HG02970 (cell line): ENCODE data around the gene TCF7L1.

ENCODE experiments used
- ATAC-seq: cut with Tn5 transposase; IDR thresholded peaks from one replicate; pipeline ENCODE4 v1.9.1; 2021; ENCODE audit warnings: mild to moderate bottlenecking, moderate library complexity, moderate number of reproducible peaks; ENCODE audit not compliant: unreplicated experiment, low FRiP score

Gene TCF7L1

DNA sequence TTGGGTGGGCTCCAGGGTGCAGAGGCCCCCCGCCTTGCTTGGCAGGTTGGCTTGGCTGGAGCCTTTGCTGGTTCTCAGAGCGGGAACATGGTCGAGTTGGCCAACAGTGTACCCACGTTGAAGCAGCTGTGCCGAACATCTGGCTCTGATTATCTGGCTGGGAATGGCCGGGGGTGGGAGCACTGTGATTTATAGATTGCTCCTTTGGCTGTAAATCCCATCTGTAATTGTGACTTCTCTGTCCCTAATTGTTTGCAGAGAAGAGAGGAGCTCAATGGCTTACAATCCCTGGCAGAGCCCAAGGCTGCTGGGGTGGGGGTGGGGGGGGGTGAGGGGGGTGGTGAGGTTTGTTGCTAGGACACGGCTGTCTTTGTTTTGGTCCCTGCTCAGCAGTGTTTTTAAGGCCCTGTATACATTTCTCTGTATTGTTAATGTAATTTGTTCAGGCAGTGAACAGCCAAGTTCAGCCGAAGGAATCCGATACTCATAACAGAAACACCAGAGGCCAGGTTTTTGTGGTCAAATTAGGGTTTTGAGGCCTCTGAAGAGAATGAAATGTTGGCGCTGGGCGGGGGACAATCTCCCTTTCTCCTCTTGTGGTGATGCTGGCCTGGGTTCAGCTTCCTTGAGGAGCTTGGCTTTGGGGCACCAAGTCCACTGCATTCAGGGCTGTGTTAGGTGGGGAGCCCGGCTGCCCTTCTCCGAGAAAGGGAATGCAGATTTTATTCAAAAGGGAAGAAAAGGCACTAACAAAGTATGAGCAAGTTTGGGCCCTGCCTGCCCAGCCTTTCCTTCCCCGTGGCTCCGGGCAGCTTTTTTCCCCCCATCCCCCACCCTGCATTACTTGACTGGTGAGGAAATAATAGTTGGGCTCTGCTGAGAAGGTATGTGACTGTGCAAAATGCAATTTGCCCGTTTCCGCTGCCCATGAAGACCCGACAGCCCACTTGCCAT is 82.5 kb downstream of the TCF7L1 start:
- ATAC-seq: no peak

DNA sequence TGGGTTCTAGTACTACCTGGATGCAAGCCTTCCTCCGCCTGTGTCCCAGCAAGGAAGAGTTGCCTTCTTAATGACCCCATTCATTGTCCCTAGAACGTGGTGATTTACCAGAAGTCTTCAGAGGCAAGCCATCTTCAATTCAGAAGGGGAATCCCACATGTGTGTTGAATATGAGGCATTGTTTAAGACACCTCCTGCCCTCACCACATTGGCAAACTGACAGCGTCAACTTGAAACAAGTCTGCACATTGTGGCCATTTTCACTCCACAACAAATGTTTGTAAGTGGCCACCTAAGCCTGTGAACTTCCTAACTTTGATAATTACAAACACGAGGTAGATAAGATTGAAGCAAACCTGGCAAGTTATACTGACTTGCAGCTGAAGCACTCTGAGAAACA is 83.7 kb downstream of the TCF7L1 start:
- ATAC-seq: no peak

GRCh38 chr2:85221067-85221691 is 88.0 kb downstream of the TCF7L1 start:
- no peak for ATAC-seq

DNA sequence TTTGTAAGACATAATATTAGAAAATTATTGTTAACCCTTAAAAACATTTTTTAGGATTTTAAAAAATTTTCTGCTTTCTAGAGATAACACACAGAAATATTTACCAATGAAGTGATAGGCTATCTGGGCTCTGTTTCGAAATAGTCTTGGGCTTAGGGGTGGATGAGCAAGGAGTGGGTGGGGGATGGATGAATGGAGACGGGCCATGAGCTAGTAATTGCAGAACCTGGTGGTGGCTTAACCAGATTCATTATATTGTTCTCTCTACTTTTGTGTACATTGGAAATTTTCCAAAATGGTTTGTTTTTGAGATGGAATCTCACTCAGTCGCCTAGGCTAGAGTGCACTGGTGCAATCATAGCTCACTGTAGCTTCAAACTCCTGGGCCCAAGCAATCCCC is 89.6 kb downstream of the TCF7L1 start:
- ATAC-seq: no peak

GRCh38 chr2:85226783-85227182 is 93.6 kb downstream of the TCF7L1 start:
- ATAC-seq: no peak

- ATAC-seq: no peak
Measured at GRCh38 chr2:85230679-85231467, 97.7 kb downstream of the TCF7L1 start.

- ATAC-seq: no peak
Measured at GRCh38 chr2:85231468-85231805, 98.2 kb downstream of the TCF7L1 start.

- no peak for ATAC-seq
Measured at GRCh38 chr2:85231952-85232351, 98.8 kb downstream of the TCF7L1 start.

- ATAC-seq: no peak
Measured at GRCh38 chr2:85234868-85235267, 101.7 kb downstream of the TCF7L1 start.

DNA sequence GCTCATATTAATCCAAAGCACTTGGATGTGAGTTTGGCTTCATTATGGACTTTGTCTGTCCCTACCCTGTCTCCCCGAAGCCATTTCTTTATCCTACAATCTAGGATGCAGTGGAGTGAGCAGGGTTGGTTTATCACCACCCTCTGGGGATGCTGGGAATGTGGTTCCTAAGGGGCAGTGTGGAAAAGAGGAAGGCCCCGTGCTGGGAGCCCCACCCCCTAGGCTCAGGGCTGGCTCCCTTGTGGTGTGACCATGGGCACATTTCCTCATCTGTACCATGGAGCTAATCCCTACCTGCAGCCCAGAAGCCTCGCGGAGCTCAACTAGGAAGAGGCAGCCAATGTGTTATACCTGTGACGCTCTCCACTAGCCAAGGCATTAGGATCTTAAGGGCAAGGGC is 102.1 kb downstream of the TCF7L1 start:
- no peak for ATAC-seq

DNA sequence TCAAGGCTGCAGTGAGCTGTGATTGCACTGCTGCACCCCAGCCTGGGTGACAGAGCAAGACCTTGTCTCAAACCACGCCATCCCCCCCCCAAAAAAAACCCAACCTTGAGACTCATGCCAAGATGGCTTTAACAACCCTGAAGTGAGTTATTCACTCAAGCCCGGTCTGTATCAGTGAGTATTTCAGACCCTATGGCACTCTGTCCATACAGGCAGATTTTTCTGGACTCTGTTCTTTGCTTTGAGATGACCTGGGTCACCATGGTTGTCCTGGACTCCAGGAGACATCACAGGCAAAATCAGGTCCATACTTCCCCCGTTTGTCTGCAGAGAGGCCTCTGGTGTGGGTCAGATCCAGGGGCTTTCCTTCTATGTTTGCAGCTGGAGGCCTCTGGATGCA is 102.9 kb downstream of the TCF7L1 start:
- no peak for ATAC-seq

DNA sequence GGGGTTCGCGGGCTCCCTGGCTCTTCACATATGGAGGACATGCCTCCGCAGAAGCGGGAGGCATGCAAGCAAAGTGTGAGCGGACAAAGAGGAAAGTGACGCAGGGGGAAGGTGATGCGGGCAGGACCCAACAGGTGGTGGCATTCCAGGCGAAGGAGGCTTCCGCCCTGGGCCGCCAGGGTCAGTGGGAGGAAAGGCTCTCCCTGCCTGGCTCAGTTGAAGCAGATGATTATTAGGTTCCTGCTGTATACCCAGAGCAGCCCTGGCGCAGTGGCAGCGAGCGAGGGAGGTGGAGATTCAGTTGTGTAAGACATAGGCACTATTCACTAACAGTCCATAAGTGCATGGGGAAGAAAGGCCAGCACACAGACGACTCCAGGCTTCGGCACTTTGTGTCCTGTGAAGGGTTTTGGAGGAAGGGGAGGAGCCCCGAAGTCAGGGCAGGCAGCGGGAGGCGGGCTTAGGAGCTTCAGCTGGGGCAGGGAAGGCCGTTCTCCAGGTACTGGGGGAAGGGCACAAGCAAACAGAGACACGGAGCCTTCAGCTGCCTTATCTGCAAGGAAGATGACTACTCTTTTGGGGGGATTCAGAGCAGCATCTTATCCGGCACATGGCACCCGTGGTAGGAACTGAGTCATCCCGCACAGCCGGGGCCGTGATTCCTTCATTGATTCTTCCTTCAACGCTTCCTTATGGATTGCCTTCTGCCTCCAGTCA is 104.8 kb downstream of the TCF7L1 start:
- ATAC-seq: no peak

DNA sequence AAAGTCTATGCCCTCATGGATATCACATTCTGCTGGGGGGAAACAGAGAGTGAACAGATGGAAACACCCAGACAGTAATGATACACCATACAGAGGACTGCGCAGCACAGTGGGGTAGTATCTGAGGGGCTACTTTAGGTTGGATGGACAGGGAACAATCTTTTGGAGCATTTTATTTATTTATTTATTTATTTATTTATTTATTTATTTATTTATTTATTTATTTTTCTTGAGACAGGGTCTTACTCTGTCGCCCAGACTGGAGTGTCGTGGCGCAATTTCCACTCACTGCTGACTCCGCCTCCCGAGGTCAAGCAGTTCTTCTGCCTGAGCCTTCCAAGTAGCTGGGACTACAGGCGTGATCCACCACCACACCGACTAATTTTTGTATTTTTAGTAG is 105.4 kb downstream of the TCF7L1 start:
- ATAC-seq: no peak

DNA sequence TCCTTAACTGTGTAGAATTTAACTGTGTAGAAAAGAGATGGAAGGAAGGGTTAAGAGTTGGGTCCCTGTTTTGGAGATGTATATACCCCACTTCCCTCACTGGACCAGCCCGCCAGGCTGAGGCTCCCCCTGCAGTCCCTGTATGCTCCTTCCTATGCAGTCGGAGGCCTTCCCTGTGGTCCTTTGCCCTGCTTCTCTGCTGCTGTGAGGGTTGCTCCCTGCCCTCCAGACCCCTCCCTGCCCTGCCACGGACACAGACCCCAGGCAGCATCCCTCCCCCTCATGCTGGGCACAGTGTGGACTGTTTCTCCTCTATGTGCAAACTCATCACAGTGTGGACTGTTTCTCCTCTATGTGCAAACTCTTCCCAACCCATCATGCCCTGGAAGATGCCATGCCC is 105.9 kb downstream of the TCF7L1 start:
- no peak for ATAC-seq

DNA sequence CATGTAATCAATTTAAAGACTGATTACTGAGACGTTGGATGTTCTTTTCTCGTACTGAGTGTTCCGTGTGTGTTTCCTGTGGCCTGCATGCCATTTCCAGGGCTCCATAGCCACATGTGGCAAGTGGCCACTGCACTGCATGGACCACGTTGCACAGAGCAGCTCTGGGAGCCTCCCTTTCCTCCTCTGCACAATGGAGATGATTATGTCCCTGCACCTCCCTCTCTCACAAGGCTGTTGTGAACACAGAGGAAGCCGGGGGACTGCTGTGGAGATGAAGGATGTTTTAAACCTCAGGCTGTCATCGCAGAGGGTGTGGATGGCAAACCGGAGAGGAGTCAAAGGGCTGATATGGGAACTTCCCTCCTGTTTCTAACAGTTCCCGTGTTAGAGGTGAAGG is 106.9 kb downstream of the TCF7L1 start:
- no peak for ATAC-seq

DNA sequence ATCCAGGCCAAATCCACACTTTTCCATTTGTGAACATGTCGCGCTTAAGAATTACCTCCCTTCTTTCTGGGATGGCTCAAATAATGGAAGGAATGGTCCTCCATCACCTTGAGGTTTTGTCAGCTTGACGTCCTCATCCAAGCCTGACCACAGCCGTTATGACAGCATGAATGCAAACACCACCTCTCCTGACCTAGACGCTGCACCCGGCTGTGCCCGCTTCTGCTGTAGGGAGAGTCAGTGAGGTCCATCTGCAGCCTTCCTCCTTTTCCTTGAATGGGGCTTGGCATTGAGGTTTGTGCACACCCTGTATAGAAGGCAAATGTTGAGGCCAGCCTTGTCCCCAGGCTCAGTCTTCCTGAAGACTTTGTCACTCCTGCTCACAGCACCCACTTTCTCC is 109.1 kb downstream of the TCF7L1 start:
- no peak for ATAC-seq

- no peak for ATAC-seq
Measured at GRCh38 chr2:85243101-85244072, 110.2 kb downstream of the TCF7L1 start.

DNA sequence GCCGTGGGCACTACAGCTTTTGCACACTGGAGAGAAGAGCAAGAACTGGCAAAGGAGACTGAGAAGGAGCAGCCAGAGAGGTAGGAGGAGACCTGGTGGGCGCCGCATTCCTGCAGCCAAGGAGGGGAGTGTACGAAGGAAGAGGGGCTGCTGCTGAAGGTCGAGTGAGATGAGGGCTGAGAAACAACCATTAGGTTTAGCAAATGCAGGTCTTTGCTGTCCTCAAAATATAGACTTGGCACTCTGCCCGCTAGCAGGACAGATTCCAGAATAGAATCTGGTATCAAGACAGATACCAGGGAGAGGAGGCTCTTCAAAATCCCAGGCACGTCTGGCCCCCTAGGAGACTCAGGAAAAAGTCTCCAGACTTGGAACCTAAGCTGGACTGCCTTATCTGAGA is 111.6 kb downstream of the TCF7L1 start:
- no peak for ATAC-seq

DNA sequence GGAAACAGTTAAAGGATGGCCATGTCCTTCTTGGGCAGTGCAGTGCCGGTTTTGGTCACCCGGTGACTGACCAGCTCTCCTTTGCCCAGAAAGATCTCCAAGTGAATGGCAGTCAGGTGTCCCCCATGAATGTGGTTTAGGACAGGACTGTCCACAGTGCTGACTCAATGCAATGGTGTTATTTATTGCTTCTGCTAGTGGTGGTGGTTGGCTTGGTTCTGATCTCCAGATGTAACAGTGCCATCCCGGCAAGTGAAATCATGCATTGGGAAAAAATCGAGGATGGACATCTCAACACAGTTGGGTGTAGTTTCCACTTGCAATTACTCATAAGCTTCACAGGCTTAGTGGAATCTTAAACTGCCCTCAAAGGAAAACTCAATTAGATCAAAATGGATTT is 112.7 kb downstream of the TCF7L1 start:
- ATAC-seq: no peak

DNA sequence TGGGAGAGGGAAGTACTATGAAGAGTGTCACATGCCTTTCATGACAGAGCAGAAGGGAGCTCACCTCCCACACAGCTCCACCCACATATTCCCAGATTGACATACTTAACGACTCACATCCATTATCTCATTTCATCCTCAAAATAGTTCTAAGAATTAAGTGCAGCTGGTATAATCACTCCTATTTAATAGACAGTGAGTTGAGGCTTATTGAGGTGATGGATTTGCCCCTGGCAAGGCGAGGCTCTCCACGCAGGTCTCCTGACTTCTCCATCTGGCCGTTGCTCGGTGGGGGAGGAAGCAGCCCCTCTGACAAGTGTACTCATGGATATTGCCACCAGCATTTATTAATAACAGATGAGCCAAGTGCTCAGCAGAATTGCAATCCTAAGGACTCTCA is 113.2 kb downstream of the TCF7L1 start:
- ATAC-seq: no peak
